ENCODE results near the gene CPSF2.
"Not testable (repeated sequence)": the region's sequence is repeated elsewhere in the genome, so short reads cannot be mapped to it uniquely, and the experiment has no call there.

Gene CPSF2

DNA sequence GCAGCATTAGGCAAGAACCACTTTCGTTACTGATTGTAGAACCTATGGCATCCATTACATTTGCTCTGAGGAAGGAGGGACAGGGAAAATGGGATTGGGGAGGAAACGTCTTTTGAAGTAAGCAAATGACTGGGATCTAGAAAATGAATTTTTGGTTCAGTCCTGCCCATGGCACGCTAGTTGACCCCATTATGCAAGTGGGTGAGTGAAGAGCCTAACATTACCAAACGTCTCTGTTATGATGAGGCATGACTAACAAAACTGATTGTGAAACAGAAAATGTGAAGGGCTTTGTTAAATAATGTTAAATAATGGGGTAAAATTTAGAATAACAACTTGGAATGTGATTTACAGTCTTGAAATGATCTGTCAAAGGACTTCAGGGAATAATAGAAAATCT is 38.9 kb downstream of the CPSF2 start:
- DNase-seq = no peak

DNA sequence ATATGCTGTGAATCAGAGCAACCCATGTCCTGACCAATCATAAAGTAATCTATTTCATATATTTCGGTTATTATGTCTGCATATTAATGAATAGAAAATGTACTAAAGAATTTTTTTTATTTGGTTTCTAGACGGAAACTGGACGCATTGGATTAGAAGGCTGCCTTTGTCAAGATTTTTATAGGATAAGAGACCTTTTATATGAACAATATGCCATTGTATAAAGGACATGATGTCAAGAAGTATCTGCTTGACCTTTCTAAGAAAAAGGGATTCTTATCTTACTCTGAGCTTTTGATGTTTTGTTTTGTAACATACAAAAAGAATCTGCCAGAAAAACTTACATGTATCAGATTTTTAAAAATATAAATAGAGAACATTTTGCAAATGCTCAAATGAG is 39.8 kb downstream of the CPSF2 start:
- DNase-seq = no peak

- DNase-seq = no peak
Observed at GRCh38 chr14:92164958-92165357, 43.2 kb downstream of the CPSF2 start.

DNA sequence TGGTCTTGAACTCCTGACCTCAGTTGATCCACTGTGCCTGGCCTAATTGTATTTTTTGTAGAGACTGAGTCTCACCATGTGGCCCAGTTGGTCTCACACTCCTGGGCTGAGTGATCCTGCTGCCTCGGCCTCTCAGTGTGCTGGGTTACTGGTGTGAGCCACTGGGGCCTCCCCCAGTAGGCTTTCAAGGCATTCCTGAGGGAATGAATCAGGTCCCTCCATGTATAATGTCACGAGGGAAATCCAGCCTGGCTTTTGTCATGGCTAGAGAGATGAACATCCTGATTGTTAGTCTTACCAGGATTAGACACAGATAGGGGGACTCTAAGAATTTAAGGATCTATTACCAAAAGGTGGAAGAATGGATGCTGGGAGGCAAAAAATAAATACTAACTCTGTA is 51.9 kb downstream of the CPSF2 start:
- DNase-seq = no peak

DNA sequence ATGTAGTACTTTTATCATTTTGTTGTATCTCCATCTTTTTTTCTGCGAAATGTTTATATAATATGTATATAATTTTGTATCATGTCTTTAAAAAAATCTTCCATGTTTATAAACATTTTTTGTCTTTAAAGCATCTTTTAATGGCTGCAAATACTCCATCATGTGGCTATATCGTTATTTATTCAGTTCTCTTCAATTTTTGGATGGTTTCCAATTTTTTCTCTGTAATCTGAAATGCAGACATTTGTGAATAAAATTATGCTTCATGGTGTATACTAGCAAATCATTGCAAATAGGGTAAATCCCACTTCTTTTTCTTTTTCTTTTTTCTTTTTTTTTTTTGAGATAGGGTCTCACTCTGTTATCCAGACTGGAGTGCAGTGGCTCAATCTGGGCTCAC is 54.0 kb downstream of the CPSF2 start:
- no peak for DNase-seq

DNA sequence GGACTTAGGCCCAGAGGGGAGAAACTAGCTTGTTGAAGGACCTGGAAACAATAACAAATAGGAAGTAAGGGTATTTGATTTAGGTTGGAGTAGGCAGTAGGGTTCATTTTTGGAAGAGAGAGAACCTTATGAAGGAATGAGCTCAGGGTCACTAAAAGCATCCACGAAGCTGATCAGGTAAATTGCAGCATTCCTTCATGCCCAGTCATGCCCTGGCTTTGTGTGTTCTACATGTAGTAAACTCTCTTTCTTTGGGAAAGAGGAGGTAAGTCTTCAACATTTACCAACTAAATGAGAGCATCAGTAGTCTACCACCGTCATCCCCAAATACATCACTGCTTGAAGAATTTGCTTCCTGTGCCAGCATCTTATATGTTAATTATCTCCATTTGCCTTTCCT is 54.7 kb downstream of the CPSF2 start:
- DNase-seq = no peak

DNA sequence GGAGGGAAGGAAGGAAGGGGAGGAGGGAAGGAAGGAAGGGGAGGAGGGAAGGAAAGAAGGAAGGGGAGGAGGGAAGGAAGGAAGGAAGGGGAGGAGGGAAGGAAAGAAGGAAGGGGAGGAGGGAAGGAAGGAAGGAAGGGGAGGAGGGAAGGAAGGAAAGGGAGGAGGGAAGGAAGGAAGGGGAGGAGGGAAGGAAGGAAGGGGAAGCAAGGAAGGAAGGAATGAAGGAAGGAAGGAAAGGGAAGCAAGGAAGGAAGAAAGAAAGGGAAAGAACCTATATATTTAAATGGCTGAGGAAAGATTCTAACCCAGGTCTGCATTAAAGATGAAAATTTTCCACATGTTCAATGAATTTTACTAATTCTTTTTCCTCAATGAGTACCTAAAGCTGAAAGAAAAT is 57.4 kb downstream of the CPSF2 start:
- not testable (repeated sequence) for DNase-seq

GRCh38 chr14:92185559-92185958 is 63.8 kb downstream of the CPSF2 start:
- no peak for DNase-seq

DNA sequence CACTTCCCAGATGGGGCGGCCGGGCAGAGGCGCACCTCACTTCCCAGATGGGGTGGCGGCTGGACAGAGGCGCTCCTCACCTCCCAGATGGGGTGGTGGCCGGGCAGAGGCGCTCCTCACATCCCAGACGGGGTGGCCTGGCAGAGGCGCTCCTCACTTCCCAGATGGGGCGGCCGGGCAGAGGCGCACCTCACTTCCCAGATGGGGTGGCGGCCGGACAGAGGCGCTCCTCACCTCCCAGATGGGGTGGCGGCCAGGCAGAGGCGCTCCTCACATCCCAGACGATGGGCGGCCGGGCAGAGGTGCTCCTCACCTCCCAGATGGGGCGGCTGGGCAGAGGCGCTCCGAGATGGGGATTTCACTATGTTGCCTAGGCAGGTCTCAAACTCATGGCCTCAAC is 65.8 kb downstream of the CPSF2 start:
- not testable (repeated sequence) for DNase-seq

DNA sequence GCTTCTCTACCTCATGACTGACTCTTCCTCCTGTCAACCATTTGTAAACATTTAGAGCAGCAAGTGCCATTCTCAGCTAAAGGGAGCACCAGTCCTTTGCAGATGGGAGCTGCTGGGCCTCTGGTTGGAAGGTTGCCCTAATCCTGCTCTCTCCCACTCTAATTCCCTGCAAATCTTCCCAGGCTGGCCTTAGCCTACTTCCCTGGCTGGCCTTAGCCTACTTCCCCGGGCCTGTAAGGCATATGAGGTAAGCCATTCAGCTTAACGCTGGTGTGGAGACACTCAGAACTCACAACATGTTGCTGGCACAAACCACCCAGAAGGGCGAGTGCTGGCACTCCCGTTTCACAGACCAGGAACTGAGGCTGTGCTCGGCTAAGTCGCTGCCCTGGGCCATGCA is 69.0 kb downstream of the CPSF2 start:
- no peak for DNase-seq

DNA sequence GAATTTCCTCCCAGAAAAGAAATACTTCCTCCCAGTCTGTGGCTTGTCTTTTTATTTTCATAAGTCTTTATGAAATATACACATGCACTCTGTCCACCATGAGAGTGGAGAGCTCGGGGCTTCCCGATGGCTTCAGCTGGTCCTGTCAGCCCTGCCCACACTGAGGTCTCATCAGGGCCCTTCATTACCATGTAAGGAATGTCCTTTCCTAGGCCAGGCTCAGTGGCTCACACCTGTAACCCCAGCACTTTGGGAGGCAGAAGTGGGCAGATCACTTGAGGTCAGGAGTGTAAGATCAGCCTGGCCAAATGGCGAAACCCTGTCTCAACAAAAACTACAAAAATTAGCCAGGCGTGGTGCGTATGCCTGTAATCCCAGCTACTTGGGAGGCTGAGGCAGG is 77.0 kb downstream of the CPSF2 start:
- DNase-seq = no peak

DNA sequence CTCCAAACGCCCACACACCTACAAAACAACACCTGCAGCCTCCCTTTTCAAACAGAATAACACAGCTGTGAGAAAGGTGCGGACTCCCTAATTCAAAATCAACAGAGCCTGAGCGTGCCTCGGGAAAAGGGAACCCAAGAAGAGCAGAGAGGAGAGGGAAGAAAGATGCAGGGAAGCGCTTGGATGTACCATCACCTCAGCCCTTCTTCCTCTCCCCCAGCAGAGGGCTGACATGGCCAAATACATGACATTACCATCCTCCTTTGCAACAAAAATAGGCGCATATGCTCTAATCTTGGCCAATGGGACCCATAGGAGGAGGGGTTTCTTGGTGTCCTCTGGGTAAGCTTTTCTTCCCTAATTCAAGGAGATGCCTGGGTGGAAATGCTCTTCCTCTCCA is 78.0 kb downstream of the CPSF2 start:
- DNase-seq = no peak

- no peak for DNase-seq
Observed at GRCh38 chr14:92203116-92203515, 81.3 kb downstream of the CPSF2 start.

- DNase-seq = no peak
Observed at GRCh38 chr14:92204792-92205191, 83.0 kb downstream of the CPSF2 start.

- DNase-seq = no peak
Observed at GRCh38 chr14:92207012-92207927, 85.5 kb downstream of the CPSF2 start.

- DNase-seq = no peak
Observed at GRCh38 chr14:92207928-92208265, 86.1 kb downstream of the CPSF2 start.

DNA sequence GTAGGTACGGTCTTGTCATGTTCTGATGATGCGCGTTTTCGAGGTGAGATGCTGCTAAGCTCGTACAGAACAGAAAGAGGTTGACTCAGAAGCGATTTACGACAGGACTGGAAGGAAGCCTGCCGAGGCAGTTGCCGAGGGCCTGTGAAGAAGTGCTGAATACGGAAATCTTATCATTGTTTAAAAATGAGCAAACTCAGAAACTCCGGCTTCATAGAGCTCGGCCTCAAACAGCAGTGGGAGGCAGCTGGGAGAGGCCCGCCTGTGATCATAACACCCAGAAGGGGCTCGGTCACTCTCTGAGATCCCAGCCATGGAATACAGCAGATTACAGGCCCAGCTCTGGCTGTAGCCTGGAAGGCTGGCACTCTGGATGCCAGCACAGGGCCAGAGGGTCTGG is 87.4 kb downstream of the CPSF2 start:
- DNase-seq = no peak

GRCh38 chr14:92213125-92213524 is 91.4 kb downstream of the CPSF2 start:
- not testable (repeated sequence) for DNase-seq

DNA sequence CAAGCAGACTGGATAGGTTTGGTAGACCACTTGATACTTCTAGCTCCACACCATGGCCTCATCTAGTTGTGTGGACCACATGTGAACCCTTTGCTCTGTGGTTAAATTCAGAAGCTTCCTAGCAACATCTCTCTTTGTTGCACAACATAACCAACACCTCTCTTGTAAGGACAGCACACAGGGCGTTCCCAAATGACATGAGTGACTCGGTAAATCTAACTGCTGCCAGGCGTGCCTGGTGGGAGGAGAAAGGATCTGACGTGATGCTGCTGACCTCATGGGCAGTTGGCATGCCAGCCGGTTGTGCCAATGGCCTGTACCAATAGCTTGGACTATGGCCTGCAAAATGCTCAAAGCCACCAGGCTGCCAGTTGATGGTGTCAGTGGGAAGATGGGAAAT is 93.8 kb downstream of the CPSF2 start:
- no peak for DNase-seq

DNA sequence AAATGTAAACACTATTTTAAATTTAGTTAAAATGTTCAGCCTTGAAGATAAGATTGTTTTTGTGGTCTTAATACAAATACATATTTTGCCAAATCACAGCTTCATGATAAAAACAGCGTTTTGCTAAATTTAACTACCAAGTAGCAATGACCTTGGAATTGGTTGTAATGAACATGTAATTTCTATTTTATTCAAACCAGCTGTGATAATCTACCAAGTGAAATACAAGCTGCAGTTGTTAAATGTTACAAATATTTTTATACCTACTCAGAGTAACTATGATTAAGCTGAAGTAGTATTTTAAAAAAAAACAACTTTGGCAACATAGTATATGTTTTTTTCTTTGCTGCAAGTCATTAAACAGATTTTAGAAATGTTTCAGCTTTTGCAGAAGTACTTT is 96.2 kb downstream of the CPSF2 start:
- no peak for DNase-seq
